Measurements from ENCODE around the gene CPSF7.

DNA sequence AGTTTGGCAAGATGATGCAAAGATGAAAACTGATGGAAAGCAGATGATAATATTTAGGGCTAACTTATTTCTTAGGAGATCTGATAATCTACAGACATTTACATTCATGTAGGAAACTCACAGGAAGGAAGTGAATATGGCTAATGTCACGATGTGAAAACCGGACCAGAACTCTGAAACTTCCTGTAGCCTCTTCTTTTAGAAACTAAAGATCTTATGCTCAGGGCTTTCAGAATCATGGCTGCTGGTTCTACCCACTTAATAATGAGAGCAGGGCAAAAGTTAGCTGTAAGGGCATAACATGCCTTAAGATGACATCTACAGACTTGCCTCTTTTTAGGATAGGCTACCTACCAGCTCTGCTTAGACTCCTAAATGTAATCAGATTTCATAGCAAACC, 15.2 kb downstream of the CPSF7 start:
- TF ChIP-seq EZH2 (optimal IDR thresholded peaks at IDR 0.05; ENCODE audit: low read depth, low read length) (no peak), EZH2phosphoT487 (IDR thresholded peaks at IDR 0.05; ENCODE audit: low read length) (no peak)
- TF ChIP-seq, protein P1, sequence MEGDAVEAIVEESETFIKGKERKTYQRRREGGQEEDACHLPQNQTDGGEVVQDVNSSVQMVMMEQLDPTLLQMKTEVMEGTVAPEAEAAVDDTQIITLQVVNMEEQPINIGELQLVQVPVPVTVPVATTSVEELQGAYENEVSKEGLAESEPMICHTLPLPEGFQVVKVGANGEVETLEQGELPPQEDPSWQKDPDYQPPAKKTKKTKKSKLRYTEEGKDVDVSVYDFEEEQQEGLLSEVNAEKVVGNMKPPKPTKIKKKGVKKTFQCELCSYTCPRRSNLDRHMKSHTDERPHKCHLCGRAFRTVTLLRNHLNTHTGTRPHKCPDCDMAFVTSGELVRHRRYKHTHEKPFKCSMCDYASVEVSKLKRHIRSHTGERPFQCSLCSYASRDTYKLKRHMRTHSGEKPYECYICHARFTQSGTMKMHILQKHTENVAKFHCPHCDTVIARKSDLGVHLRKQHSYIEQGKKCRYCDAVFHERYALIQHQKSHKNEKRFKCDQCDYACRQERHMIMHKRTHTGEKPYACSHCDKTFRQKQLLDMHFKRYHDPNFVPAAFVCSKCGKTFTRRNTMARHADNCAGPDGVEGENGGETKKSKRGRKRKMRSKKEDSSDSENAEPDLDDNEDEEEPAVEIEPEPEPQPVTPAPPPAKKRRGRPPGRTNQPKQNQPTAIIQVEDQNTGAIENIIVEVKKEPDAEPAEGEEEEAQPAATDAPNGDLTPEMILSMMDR (IDR thresholded peaks at IDR 0.05; ENCODE audit: low read length): no peak
